GM12892 (cell line): ENCODE measurements around the gene GDF9.
A peak's percentile ranks its signal among the peaks of the same experiment; 100 is the strongest.

Experiments used
- POLR2A ChIP-seq: IDR thresholded peaks from 2 replicates; pipeline ENCODE4 v1.6.1; 2011; ENCODE audit warnings: low read depth, low read length, control low read depth
- POLR2AphosphoS5 ChIP-seq: IDR thresholded peaks from 2 replicates; pipeline ENCODE4 v1.6.1; 2011; ENCODE audit warnings: low read depth, low read length, control low read depth

DNA sequence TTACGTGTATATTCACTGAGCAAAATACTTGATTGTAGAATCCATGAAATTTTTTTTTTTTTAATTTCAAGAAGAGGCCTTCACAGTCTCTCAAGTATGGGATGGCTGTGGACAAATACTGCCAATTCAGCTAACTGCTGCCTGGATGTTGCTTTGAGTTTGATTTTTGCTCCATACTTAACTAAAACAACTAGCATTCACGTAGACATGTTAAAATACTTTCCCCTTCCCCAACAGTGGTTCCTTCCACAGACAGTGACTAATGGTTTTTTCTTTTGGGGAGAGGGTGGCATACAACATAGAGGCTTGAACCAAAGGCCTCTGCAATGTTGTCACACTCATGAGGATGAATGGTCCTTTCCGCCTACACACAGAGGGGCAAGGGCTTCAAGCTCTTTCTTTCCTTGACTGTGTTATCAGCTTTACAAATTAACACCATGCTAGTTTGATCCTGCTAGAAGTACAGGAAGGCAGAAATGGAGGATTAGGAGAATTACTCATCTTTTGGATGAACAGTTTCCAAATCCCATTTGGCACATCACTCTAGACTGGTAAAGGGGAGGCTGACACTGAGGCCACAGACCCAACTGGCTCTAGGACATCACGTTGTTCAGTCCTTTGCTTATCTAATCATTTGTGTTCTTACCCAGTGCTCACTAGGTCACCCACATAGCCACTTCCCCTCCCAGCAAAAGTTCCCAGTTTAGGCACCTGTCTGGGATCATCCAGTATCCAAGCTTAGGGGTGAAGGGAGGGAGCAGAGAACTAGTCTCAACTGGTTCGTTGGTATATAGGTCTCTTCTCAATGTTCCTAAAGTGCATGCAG, 5.4 kb upstream of the GDF9 start:
- TF ChIP-seq POLR2AphosphoS5 (no peak), POLR2A (peak; percentile 45)
